HepG2 (cell line): ENCODE data around the gene FKBP10. TPM values are rescaled to one million over a fixed set of nuclear protein-coding genes. Genes with fewer than 3 reads are reported as not detected.

ENCODE experiments used
- DZIP1 ChIP-seq: sonication (generic); formaldehyde crosslinking; IDR thresholded peaks from 2 replicates; pipeline ENCODE4 v1.5.0; 2020; ENCODE audit warnings: mild to moderate bottlenecking, missing genetic modification reagents
- ZNF407 ChIP-seq: sonication (generic); formaldehyde crosslinking; IDR thresholded peaks from one replicate; pipeline ENCODE4 v1.5.1; 2020; ENCODE audit warnings: mild to moderate bottlenecking, missing genetic modification reagents; ENCODE audit errors: not compliant biosample characterization
- polyA plus RNA-seq, 8 experiments: library from polyadenylated mRNA; depleted of rRNA in 3 of 8; stranded (reverse) in 7 of 8; unstranded in 1 of 8; fragments of >200 nt; fragmentation: Illumina TruSeq in 4 of 8; extraction: Trizol in 4 of 8; gene quantifications; 2 replicates each; pipeline versions ENCODE4 v1.2.1 to v1.2.3, GENCODE V29; 2011 to 2016; ENCODE audit warnings: low read depth in 4 of 8, missing spikeins in 1 of 8, mixed read lengths in 1 of 8; ENCODE audit not compliant: insufficient read depth in 1 of 8
- total RNA-seq, 5 experiments: library from RNA; depleted of rRNA; stranded (reverse); fragments of >200 nt; fragmentation: Illumina TruSeq; extraction: Trizol; gene quantifications; 2 replicates each; pipeline ENCODE4 v1.2.3, GENCODE V29; 2016; ENCODE audit warnings: low read depth in 1 of 5

Gene FKBP10
- total and polyA plus RNA-seq, 2 of the 13 experiments (the other 11 are each of a cell fraction or from before 2014, with no cell fraction given), result 149 to 573 TPM

- TF ChIP-seq ZNF407 (CRISPR knock-in tag), result no peak
- 0 out of 2 replicates have a peak, but pooled peaks have one; percentile 7 for TF ChIP-seq DZIP1 (CRISPR knock-in tag)
- TF ChIP-seq, all 625 proteins: peak for 1
These were observed 13.4 kb upstream of the FKBP10 start (continued) for GRCh38 chr17:41799366-41799765.
